Measurements from ENCODE around the gene CEP57.

DNA sequence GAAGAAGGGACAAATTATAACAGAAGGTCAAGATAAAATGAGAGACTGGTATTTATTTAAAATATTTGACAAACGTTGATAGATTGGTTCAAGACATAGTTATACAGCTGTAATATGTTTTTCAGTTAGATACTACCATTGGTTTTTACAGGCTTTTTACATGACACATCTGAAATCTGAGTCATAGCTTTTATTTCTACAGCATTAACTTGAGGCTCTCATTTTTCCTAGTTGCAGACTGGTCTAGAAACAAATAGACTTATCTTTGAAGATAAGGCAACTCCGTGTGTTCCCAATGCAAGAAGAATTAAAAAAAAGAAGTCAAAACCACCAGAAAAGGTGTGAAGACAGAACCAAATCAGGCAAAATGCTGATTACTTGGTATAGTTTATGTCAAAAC is 31.3 kb downstream of the CEP57 start:
- TF ChIP-seq, protein P1, sequence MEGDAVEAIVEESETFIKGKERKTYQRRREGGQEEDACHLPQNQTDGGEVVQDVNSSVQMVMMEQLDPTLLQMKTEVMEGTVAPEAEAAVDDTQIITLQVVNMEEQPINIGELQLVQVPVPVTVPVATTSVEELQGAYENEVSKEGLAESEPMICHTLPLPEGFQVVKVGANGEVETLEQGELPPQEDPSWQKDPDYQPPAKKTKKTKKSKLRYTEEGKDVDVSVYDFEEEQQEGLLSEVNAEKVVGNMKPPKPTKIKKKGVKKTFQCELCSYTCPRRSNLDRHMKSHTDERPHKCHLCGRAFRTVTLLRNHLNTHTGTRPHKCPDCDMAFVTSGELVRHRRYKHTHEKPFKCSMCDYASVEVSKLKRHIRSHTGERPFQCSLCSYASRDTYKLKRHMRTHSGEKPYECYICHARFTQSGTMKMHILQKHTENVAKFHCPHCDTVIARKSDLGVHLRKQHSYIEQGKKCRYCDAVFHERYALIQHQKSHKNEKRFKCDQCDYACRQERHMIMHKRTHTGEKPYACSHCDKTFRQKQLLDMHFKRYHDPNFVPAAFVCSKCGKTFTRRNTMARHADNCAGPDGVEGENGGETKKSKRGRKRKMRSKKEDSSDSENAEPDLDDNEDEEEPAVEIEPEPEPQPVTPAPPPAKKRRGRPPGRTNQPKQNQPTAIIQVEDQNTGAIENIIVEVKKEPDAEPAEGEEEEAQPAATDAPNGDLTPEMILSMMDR (IDR thresholded peaks at IDR 0.05): no peak
- TF ChIP-seq POLR2A (IDR thresholded peaks at IDR 0.05): no peak

Data from heart left ventricle (tissue), 13 donors.